Head of caudate nucleus (tissue), 42 donors: Measurements from ENCODE around the gene PLXNA1.

Experiments
- DNase-seq, 42 donors: peaks; one replicate each; pipeline versions ENCODE4 v3.0.0 to v3.0.0-alpha.2; 2020 to 2021; ENCODE audit warnings: mixed read lengths in 7 of 42
- intact Hi-C: fragments of 100-400 bp; cut with DNase I; formaldehyde crosslinking; loops from one replicate; pipeline ENCODE4 v1.15.0; 2022

The PLXNA1 gene

DNA sequence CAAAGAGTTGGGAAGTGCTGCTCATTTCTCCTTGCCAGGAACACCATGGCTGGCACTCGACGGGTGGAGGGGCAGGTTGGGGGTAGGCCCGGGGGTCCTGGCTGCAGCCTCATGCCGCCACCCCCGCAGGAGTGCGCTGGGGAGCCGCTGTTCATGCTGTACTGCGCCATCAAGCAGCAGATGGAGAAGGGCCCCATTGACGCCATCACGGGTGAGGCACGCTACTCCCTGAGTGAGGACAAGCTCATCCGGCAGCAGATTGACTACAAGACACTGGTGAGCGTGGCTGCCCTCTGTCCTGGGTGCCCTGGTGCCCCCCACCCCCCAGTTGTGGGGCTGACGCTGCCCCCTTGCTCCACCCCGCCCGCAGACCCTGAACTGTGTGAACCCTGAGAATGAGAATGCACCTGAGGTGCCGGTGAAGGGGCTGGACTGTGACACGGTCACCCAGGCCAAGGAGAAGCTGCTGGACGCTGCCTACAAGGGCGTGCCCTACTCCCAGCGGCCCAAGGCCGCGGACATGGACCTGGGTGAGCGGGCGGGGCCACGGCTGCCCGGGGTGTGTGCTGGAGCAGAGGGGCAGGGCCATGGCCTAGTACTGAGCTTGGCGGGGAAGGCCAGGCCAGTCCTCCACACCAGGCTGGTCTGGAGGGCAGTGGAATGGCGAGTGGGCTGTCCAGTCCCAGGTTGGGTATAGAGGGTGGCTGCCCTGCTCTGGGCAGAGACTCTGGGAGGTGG lies 45.1 kb downstream of the PLXNA1 start:
- intact Hi-C loops = no loop called here
- no peak for DNase-seq

DNA sequence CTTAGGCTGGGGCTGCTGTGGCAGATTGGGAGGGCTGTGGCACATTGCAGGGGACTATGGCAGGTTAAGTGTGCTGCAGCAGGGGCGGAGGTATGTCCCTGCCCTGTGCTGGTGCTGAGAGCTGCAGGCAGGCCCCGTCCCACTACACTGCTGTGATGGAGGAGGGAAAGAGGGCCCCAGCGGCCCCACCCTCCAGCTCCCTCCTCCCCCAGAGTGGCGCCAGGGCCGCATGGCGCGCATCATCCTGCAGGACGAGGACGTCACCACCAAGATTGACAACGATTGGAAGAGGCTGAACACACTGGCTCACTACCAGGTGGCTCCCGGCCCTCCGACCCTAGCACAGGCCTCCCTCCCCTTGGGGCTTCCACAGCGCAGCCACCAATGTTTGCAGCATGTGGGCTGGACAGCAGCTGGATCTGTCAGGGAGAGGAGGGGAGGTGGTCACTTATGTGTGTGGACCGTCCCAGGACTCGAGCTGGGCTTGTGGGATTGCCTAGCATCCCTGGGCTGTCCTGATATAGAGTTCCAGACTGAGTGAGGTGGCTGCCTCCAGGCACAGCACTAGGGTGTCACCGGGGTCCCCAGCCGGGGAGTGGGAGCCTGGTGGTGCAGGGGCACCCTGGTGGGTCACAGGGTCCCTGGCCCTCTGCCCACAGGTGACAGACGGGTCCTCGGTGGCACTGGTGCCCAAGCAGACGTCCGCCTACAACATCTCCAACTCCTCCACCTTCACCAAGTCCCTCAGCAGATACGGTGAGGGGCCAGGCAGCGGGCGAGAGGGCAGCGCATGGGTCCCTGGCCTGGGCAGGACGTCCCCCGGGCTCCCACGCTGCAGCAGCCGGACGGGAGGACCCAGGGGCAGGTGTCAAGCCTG lies 46.1 kb downstream of the PLXNA1 start:
- intact Hi-C loops = no loop called here

DNA sequence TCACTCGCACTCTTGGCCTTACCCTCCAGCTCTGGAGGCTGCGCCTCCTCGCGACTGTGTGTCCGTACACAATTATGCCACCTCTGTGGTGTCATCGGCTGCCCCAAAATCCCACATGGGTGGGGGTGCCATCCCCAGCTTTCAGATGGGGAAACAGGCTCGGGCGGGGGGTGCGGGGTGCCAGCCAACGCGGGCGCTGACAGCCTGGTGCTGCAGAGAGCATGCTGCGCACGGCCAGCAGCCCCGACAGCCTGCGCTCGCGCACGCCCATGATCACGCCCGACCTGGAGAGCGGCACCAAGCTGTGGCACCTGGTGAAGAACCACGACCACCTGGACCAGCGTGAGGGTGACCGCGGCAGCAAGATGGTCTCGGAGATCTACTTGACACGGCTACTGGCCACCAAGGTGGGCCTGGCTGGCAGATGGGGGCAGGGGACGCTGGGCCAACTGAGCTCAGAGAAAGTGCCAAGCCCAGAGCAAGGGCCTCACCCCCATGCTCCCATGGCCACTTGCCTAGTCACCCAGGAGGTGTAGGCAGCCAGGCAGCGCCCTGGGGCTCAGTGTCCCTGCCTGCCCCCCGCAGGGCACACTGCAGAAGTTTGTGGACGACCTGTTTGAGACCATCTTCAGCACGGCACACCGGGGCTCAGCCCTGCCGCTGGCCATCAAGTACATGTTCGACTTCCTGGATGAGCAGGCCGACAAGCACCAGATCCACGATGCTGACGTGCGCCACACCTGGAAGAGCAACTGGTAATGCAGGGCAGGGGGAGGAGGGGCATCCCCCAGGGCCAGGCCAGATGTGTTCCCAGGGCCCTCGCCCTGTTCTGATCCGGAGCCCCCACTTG lies 47.0 kb downstream of the PLXNA1 start:
- no peak for DNase-seq
- intact Hi-C loops = no loop called here

More for the DNA sequence above, 46.1 kb downstream of the PLXNA1 start:
- DNase-seq = no peak

DNA sequence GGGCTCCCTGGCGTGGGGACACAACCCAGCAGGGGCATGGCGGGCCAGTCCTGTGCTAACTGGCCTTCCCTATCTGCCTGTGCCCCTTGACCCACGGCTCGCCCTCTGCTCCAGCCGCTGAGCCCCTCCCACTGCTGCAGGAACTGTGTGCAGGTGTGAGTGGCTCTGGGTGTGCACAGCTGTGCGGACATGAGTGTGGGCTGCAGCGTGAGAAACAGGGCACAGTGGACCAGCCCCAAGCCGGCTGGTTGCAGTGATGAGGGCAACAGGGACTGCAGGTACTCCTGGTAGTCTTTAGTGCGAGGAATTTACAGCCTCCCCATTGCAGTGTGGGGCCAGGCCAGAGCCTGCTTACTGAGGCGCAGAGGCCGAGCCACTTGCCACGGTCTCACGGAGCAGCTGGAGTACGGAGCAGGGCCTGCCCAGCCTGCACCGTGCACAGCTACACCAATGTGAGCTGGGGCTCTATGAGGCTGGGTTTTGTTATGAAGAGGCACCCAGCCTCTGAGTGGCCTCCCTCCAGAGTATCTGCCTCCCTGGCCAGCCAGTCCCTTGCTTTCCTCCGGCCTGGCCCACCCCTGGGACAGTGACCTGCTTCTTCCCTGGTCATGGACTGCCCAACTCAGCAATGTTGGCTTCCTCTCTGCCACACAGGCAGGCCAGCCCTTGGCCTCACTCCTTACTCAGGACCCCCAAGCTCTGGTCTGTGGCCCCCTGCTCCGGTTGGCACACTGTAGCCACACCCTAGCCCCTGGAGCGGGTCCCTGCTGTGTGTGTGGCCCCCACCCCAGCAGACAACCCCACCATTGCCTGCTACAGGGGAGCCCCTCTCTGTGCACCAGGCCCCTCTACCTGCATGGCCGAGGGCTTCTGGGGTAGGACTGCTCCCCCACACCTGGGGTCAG lies 47.8 kb downstream of the PLXNA1 start:
- intact Hi-C loops = no loop called here
- no peak for DNase-seq

DNA sequence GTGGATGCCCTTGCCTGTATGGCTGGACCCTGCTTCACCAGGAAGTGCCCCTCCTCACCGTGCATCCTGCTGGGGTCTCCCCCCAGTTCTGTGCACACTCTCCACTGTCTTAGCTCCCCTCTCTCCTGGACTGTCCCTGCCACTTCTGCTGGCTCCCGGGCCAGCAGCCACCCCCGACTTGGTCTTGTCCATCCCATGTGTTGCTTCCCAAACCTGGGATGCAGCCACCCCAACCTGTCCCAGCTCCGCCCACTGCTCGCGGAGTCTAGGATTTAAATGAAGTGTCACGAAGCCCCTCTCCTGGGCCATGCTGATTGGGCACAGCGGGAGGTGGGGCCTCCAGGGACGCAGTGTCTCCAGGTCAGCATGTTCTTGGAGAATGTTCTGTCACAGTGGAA lies 48.5 kb downstream of the PLXNA1 start:
- intact Hi-C loops = no loop called here
- DNase-seq = no peak

DNA sequence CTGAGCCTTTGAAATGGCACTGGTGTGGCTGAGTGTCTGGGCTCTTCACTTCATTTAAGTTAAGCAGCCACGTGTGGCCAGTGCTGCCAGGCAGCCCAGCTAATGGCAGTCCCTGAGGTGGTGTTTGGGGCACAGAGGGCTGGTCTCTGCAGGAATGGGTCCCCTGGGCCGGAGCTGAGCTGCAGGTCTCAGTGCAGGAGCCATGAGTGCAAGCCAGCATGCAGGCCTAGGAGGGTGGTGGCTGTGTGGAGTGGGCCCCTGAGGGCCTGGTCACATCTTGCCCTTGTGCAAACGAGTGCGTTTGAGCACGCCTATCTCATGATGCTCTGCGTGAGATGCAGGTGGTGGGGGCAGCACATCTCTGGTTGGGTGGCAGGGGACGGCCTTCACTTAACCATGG lies 48.9 kb downstream of the PLXNA1 start:
- no peak for DNase-seq
- intact Hi-C loops = no loop called here

DNA sequence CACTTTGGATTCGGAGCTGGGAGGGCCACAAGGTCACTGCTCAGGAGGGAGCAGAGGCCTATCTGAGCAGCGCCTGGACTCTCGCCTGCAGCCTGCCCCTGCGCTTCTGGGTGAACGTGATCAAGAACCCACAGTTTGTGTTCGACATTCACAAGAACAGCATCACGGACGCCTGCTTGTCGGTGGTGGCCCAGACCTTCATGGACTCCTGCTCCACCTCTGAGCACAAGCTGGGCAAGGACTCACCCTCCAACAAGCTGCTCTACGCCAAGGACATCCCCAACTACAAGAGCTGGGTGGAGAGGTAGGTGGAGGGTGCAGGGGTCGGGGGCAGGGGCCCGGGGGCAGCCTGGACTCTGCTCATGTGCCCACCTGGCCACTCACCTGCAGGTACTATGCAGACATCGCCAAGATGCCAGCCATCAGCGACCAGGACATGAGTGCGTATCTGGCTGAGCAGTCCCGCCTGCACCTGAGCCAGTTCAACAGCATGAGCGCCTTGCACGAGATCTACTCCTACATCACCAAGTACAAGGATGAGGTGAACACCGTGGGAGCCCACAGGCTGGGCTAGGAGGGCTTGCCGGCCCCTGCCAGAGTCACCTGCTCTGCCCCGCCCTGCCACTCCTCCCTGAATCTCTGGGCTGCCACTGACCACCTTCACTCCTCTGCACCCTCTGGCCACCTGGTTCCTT lies 49.5 kb downstream of the PLXNA1 start:
- DNase-seq = no peak
- intact Hi-C loops = no loop called here
